ENCODE data around the gene ONECUT3. TPM values are rescaled to one million over a fixed set of nuclear protein-coding genes. Genes with fewer than 3 reads are reported as not detected.

ONECUT3 gene
- total RNA-seq, 1 experiment from 2014 or later = 0.02 TPM

GRCh38 chr19:1807695-1808394, 54.5 kb downstream of the ONECUT3 start:
- Mint-ChIP-seq H3K27ac (ENCODE audit: low read depth, unreplicated experiment) (no peak overlapping the region), H3K4me1 (ENCODE audit: insufficient read depth, unreplicated experiment) (peaks cover 11% of the 10 kb centered on the region), H3K9me3 (ENCODE audit: unreplicated experiment) (no peaks in the 10 kb centered on the region), H3K27me3 (ENCODE audit: insufficient read depth, unreplicated experiment) (no peaks in the 10 kb centered on the region), H3K36me3 (ENCODE audit: insufficient read depth, unreplicated experiment) (peaks cover 15% of the 10 kb centered on the region), H3K4me3 (ENCODE audit: unreplicated experiment) (no peak overlapping the region)
- no peak for DNase-seq (ENCODE audit: unreplicated experiment)
- TF ChIP-seq CTCF (IDR thresholded peaks at IDR 0.05; ENCODE audit: unreplicated experiment) = no peak
- BruUV-seq (replicated peaks) = no TSS peak
- ChIA-PET CTCF (no interaction called here), POLR2A (no interaction called here)
- intact Hi-C loops (cut with micrococcal nuclease) = no loop called here

GRCh38 chr19:1808395-1808731, 55.1 kb downstream of the ONECUT3 start:
- DNase-seq (ENCODE audit: unreplicated experiment) = no peak
- intact Hi-C loops (cut with micrococcal nuclease) = no loop called here
- no peak for TF ChIP-seq CTCF (IDR thresholded peaks at IDR 0.05; ENCODE audit: unreplicated experiment)
- no peaks in the 10 kb centered on the region for H3K9me3 Mint-ChIP-seq (ENCODE audit: unreplicated experiment)
- no peaks in the 10 kb centered on the region for H3K27me3 Mint-ChIP-seq (ENCODE audit: insufficient read depth, unreplicated experiment)
- no TSS peak for BruUV-seq (replicated peaks)
- ChIA-PET POLR2A (no interaction called here), CTCF (interaction anchor here (1.2 kb wide), 1 partner anchor 26 kb away, joined by 3 read pairs; no protein-coding TSS in a partner anchor)
- H3K27ac Mint-ChIP-seq (ENCODE audit: low read depth, unreplicated experiment) = no peak overlapping the region
- H3K4me3 Mint-ChIP-seq (ENCODE audit: unreplicated experiment) = no peak overlapping the region
- H3K4me1 Mint-ChIP-seq (ENCODE audit: insufficient read depth, unreplicated experiment) = peaks cover 16% of the 10 kb centered on the region
- H3K36me3 Mint-ChIP-seq (ENCODE audit: insufficient read depth, unreplicated experiment) = peaks cover 15% of the 10 kb centered on the region

- CTCF ChIA-PET = interaction anchor here (0.5 to 1.8 kb wide), 6 partner anchors 17 to 138 kb away, joined by 3 to 9 read pairs (median 3); no protein-coding TSS in a partner anchor
Measured at GRCh38 chr19:1809678-1810077, 56.4 kb downstream of the ONECUT3 start.

More at GRCh38 chr19:1809678-1810077, 56.4 kb downstream of the ONECUT3 start:
- peaks cover 16% of the 10 kb centered on the region for H3K4me1 Mint-ChIP-seq (ENCODE audit: insufficient read depth, unreplicated experiment)
- H3K4me3 Mint-ChIP-seq (ENCODE audit: unreplicated experiment) = no peak overlapping the region
- no TSS peak for BruUV-seq (replicated peaks)
- no peaks in the 10 kb centered on the region for H3K9me3 Mint-ChIP-seq (ENCODE audit: unreplicated experiment)
- H3K27me3 Mint-ChIP-seq (ENCODE audit: insufficient read depth, unreplicated experiment) = no peaks in the 10 kb centered on the region
- peaks cover 15% of the 10 kb centered on the region for H3K36me3 Mint-ChIP-seq (ENCODE audit: insufficient read depth, unreplicated experiment)
- POLR2A ChIA-PET = interaction anchor here (0.6 kb wide), 1 partner anchor 210 kb away, joined by 3 read pairs; no protein-coding TSS in a partner anchor
- no peak for DNase-seq (ENCODE audit: unreplicated experiment)
- intact Hi-C loops (cut with micrococcal nuclease) = no loop called here
- H3K27ac Mint-ChIP-seq (ENCODE audit: low read depth, unreplicated experiment) = no peak overlapping the region
- TF ChIP-seq CTCF (IDR thresholded peaks at IDR 0.05; ENCODE audit: unreplicated experiment) = no peak

Data from MCF 10A (cell line).